Astrocyte (in vitro differentiated cells and primary cell): ENCODE data around the gene ANKS1A. TPM values are rescaled to one million over a fixed set of nuclear protein-coding genes. Genes with fewer than 3 reads are reported as not detected.

Experiments used
- DNase-seq: peaks from one replicate; pipeline ENCODE4 v3.0.0-alpha.2; 2010; ENCODE audit warnings: low read depth
- FAIRE-seq: peaks from 2 replicates; lab custom pipeline; 2011; peaks lifted over from hg19 to GRCh38; lab: Jason Lieb, UNC
- H2AFZ ChIP-seq: 2 replicates; pipeline ENCODE4 v1.6.0; 2012; ENCODE audit warnings: low read depth, low read length, inconsistent platforms
- H3K27ac ChIP-seq: 2 replicates; pipeline ENCODE4 v1.5.1; 2011; ENCODE audit warnings: low read depth, low read length, inconsistent platforms
- H3K27me3 ChIP-seq: 2 replicates; pipeline ENCODE4 v1.6.0; 2011; ENCODE audit warnings: low read length, inconsistent platforms; ENCODE audit not compliant: insufficient read depth
- H3K36me3 ChIP-seq: 2 replicates; pipeline ENCODE4 v1.5.1; 2011; ENCODE audit warnings: low read length, inconsistent platforms; ENCODE audit not compliant: insufficient read depth
- H3K4me1 ChIP-seq: 2 replicates; pipeline ENCODE4 v1.5.1; 2011; ENCODE audit warnings: low read length, inconsistent platforms; ENCODE audit not compliant: insufficient read depth
- H3K4me2 ChIP-seq: 2 replicates; pipeline ENCODE4 v1.6.0; 2012; ENCODE audit warnings: low read length, inconsistent platforms
- H3K4me3 ChIP-seq: 2 replicates; pipeline ENCODE4 v1.5.1; 2011; ENCODE audit warnings: low read depth, mild to moderate bottlenecking, low read length, inconsistent platforms; ENCODE audit not compliant: insufficient read depth
- H3K79me2 ChIP-seq: 2 replicates; pipeline ENCODE4 v1.6.0; 2012; ENCODE audit warnings: mild to moderate bottlenecking, low read length, inconsistent platforms; ENCODE audit not compliant: insufficient read depth
- H3K9ac ChIP-seq: 2 replicates; pipeline ENCODE4 v1.6.0; 2012; ENCODE audit warnings: mild to moderate bottlenecking, low read length, inconsistent platforms
- H3K9me3 ChIP-seq: 2 replicates; pipeline ENCODE4 v1.5.1; 2012; ENCODE audit warnings: low read depth, mild to moderate bottlenecking, low read length, inconsistent platforms; ENCODE audit not compliant: insufficient read depth
- H4K20me1 ChIP-seq: 2 replicates; pipeline ENCODE4 v1.6.0; 2012; ENCODE audit warnings: low read length, inconsistent platforms; ENCODE audit not compliant: insufficient read depth
- H3K27ac Mint-ChIP-seq: one replicate; pipeline ENCODE4 v1.8.0; 2021; ENCODE audit warnings: mild to moderate bottlenecking, mixed read lengths; ENCODE audit not compliant: unreplicated experiment
- H3K27me3 Mint-ChIP-seq: one replicate; pipeline ENCODE4 v1.8.0; 2021; ENCODE audit warnings: low read depth, mixed read lengths; ENCODE audit not compliant: unreplicated experiment
- H3K36me3 Mint-ChIP-seq: one replicate; pipeline ENCODE4 v1.8.0; 2021; ENCODE audit warnings: low read depth, mixed read lengths; ENCODE audit not compliant: unreplicated experiment
- H3K4me1 Mint-ChIP-seq: one replicate; pipeline ENCODE4 v1.8.0; 2021; ENCODE audit warnings: low read depth, mixed read lengths; ENCODE audit not compliant: unreplicated experiment
- H3K4me3 Mint-ChIP-seq: one replicate; pipeline ENCODE4 v1.8.0; 2021; ENCODE audit warnings: mild to moderate bottlenecking, moderate library complexity, mixed read lengths; ENCODE audit not compliant: unreplicated experiment
- H3K9me3 Mint-ChIP-seq: one replicate; pipeline ENCODE4 v1.8.0; 2021; ENCODE audit warnings: mild to moderate bottlenecking, mixed read lengths; ENCODE audit not compliant: unreplicated experiment
- EZH2 ChIP-seq: IDR thresholded peaks from 2 replicates; pipeline ENCODE4 v1.6.1; 2012; ENCODE audit warnings: mild to moderate bottlenecking, low read length, inconsistent platforms; ENCODE audit not compliant: insufficient read depth
- total RNA-seq: library from RNA; stranded (reverse); gene quantifications from 2 replicates; pipeline ENCODE4 v1.2.1, GENCODE V29; 2021
- TF ChIP-seq, protein P1 (sequence below): IDR thresholded peaks from 2 replicates; pipeline ENCODE4 v1.5.1; 2011; ENCODE audit warnings: low read depth, mild to moderate bottlenecking, inconsistent platforms, low read length, moderate library complexity; ENCODE audit not compliant: insufficient read depth

Gene ANKS1A
- total RNA-seq, 1 donor from 2014 or later = 18.0 TPM

DNA sequence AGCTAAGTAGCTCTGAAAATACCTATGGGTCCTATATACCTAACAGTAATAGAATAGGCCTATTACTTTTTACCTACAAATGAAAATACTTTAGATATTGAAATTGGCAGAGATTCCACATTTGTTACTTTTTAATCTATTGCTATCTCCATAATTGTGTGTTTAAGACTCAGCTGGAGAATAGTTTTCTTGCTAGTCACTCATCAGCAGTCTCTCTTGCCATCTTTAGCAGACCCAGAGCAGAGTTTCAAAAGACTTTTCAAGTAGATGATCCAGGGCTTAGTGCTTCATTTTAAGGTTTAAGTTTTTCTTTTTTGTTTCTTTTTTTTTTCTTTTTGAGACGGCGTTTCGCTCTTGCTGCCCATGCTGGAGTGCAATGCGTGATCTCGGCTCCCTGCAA, 12.9 kb downstream of the ANKS1A start:
- Mint-ChIP-seq H3K9me3 (no peaks in the 10 kb centered on the region), H3K27me3 (no peaks in the 10 kb centered on the region), H3K36me3 (peaks cover 5% of the 10 kb centered on the region), H3K27ac (peak overlapping the region; percentile 66), H3K4me3 (no peak overlapping the region), H3K4me1 (peaks cover 11% of the 10 kb centered on the region)
- no peak overlapping the region for H2AFZ ChIP-seq
- no peaks in the 10 kb centered on the region for H3K4me1 ChIP-seq
- peaks cover 22% of the 10 kb centered on the region for H3K79me2 ChIP-seq
- no peak overlapping the region for H3K4me2 ChIP-seq
- H3K9me3 ChIP-seq = no peaks in the 10 kb centered on the region
- H3K27me3 ChIP-seq = no peaks in the 10 kb centered on the region
- DNase-seq = peak; percentile 69
- H4K20me1 ChIP-seq = peaks cover 88% of the 10 kb centered on the region
- no peaks in the 10 kb centered on the region for H3K36me3 ChIP-seq
- peak; percentile 74 for FAIRE-seq
- H3K4me3 ChIP-seq = no peak overlapping the region
- no peak for TF ChIP-seq EZH2
- TF ChIP-seq, protein P1, sequence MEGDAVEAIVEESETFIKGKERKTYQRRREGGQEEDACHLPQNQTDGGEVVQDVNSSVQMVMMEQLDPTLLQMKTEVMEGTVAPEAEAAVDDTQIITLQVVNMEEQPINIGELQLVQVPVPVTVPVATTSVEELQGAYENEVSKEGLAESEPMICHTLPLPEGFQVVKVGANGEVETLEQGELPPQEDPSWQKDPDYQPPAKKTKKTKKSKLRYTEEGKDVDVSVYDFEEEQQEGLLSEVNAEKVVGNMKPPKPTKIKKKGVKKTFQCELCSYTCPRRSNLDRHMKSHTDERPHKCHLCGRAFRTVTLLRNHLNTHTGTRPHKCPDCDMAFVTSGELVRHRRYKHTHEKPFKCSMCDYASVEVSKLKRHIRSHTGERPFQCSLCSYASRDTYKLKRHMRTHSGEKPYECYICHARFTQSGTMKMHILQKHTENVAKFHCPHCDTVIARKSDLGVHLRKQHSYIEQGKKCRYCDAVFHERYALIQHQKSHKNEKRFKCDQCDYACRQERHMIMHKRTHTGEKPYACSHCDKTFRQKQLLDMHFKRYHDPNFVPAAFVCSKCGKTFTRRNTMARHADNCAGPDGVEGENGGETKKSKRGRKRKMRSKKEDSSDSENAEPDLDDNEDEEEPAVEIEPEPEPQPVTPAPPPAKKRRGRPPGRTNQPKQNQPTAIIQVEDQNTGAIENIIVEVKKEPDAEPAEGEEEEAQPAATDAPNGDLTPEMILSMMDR = no peak
- H3K9ac ChIP-seq = no peak overlapping the region
- no peak overlapping the region for H3K27ac ChIP-seq

DNA sequence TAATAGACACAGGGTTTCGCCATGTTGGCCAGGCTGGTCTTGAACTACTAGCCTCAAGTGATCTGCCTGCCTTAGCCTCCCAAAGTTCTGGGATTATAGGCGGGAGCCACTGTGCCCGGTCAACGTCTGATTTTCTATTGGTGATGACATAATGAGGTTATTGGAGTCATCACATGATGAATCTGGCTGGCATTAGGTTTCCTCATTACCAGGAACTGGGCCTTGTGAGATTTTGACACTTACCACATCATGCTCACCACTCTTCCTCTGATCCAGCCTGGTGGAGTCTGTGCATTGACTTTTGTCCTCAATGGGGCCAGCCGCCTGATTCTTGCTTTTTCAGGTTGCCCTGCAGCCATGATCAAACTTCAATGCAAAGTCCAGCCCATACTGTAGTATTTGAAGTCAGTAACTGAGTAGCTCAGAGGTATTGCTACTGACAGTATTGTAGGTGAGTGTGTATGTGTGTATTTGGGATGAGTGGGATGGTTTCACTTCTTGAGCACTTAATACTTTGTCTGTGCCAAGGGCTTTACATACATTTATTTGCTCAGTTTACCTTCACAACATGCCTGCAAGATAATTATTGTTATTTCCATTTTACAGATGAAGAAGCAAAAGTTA, 16.0 kb downstream of the ANKS1A start:
- Histone ChIP-seq H4K20me1 (peaks cover 91% of the 10 kb centered on the region), H3K27me3 (peaks cover 11% of the 10 kb centered on the region), H2AFZ (no peak overlapping the region), H3K9me3 (no peaks in the 10 kb centered on the region), H3K36me3 (no peaks in the 10 kb centered on the region), H3K4me1 (no peaks in the 10 kb centered on the region), H3K4me2 (no peak overlapping the region), H3K9ac (no peak overlapping the region), H3K27ac (no peak overlapping the region), H3K79me2 (peaks cover 10% of the 10 kb centered on the region), H3K4me3 (no peak overlapping the region)
- H3K4me1 Mint-ChIP-seq = peaks cover 11% of the 10 kb centered on the region
- no peak overlapping the region for H3K27ac Mint-ChIP-seq
- DNase-seq (no peak), FAIRE-seq (peak; percentile 23)
- H3K9me3 Mint-ChIP-seq = no peaks in the 10 kb centered on the region
- TF ChIP-seq, protein P1 = no peak
- TF ChIP-seq EZH2 = no peak
- peaks cover 11% of the 10 kb centered on the region for H3K27me3 Mint-ChIP-seq
- H3K36me3 Mint-ChIP-seq = peaks cover 6% of the 10 kb centered on the region
- no peak overlapping the region for H3K4me3 Mint-ChIP-seq

DNA sequence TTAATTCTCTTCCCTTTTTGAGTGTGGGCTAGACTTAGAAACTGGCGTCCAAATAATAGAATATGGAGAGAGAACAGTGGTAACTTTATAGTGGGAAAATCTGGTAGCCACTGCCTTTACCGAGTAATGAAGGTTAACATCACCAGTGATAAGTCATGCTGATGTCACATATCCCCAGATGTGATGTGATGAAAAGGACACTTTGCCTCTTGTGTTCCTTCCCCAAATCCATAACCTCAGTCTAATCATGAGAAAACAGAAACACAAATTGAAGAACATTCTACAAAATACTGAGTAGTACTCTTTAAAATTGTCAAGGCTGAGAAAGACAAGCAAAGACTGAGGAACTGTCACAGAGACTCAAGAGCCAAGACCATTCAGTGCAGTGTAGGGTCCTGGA, 17.8 kb downstream of the ANKS1A start:
- Histone ChIP-seq H3K36me3 (no peaks in the 10 kb centered on the region), H3K4me3 (no peak overlapping the region), H3K4me1 (no peaks in the 10 kb centered on the region), H3K9me3 (no peaks in the 10 kb centered on the region), H3K79me2 (peaks cover 6% of the 10 kb centered on the region), H4K20me1 (peaks cover 90% of the 10 kb centered on the region), H3K27ac (no peak overlapping the region), H3K9ac (no peak overlapping the region), H3K4me2 (no peak overlapping the region), H2AFZ (no peak overlapping the region), H3K27me3 (peaks cover 25% of the 10 kb centered on the region)
- no peak for DNase-seq
- peaks cover 6% of the 10 kb centered on the region for H3K36me3 Mint-ChIP-seq
- peaks cover 21% of the 10 kb centered on the region for H3K27me3 Mint-ChIP-seq
- no peak for FAIRE-seq
- H3K4me1 Mint-ChIP-seq = peaks cover 3% of the 10 kb centered on the region
- no peak overlapping the region for H3K4me3 Mint-ChIP-seq
- H3K27ac Mint-ChIP-seq = no peak overlapping the region
- H3K9me3 Mint-ChIP-seq = no peaks in the 10 kb centered on the region
- TF ChIP-seq, protein P1 = no peak
- no peak for TF ChIP-seq EZH2
